Progenitor cell of endocrine pancreas (in vitro differentiated cells): ENCODE results near the gene DLX1. TPM values are rescaled to one million over a fixed set of nuclear protein-coding genes. Genes with fewer than 3 reads are reported as not detected.

Source experiments
- DNase-seq: peaks from one replicate; pipeline ENCODE4 v3.0.0; 2021; ENCODE audit warnings: low spot score; ENCODE audit not compliant: unreplicated experiment
- H3K27ac Mint-ChIP-seq: 2 replicates; pipeline ENCODE4 v1.8.0; 2021; ENCODE audit warnings: mild to moderate bottlenecking, moderate library complexity, mixed read lengths
- H3K27me3 Mint-ChIP-seq: 2 replicates; pipeline ENCODE4 v1.8.0; 2021; ENCODE audit warnings: mixed read lengths
- H3K36me3 Mint-ChIP-seq: 2 replicates; pipeline ENCODE4 v1.8.0; 2022; ENCODE audit warnings: mixed read lengths; ENCODE audit not compliant: insufficient read depth
- H3K4me1 Mint-ChIP-seq: 2 replicates; pipeline ENCODE4 v1.8.0; 2021; ENCODE audit warnings: low read depth, mixed read lengths
- H3K4me3 Mint-ChIP-seq: 2 replicates; pipeline ENCODE4 v1.8.0; 2021; ENCODE audit warnings: low read depth, mild to moderate bottlenecking, moderate library complexity, mixed read lengths
- H3K9me3 Mint-ChIP-seq: 2 replicates; pipeline ENCODE4 v1.8.0; 2021; ENCODE audit warnings: low read depth, mixed read lengths
- CTCF ChIP-seq: fragments of 200-600 bp; sonication (generic); IDR thresholded peaks from one replicate; pipeline ENCODE4 v1.5.0; 2021; ENCODE audit warnings: antibody characterized with exemption, mild to moderate bottlenecking; ENCODE audit not compliant: unreplicated experiment
- total RNA-seq: library from RNA; stranded (reverse); gene quantifications from 2 replicates; pipeline ENCODE4 v1.2.1, GENCODE V29; 2021

Gene DLX1
- total RNA-seq, 1 donor from 2014 or later: 1.7 TPM

- no peak overlapping the region for H3K27ac Mint-ChIP-seq
- TF ChIP-seq CTCF: no peak
- no peak overlapping the region for H3K4me3 Mint-ChIP-seq
- peaks cover 7% of the 10 kb centered on the region for H3K4me1 Mint-ChIP-seq
- no peak for DNase-seq
- H3K9me3 Mint-ChIP-seq: no peaks in the 10 kb centered on the region
- peaks cover 92% of the 10 kb centered on the region for H3K27me3 Mint-ChIP-seq
- H3K36me3 Mint-ChIP-seq: no peaks in the 10 kb centered on the region
Observed at GRCh38 chr2:172092716-172093415, 7.6 kb downstream of the DLX1 start.

DNA sequence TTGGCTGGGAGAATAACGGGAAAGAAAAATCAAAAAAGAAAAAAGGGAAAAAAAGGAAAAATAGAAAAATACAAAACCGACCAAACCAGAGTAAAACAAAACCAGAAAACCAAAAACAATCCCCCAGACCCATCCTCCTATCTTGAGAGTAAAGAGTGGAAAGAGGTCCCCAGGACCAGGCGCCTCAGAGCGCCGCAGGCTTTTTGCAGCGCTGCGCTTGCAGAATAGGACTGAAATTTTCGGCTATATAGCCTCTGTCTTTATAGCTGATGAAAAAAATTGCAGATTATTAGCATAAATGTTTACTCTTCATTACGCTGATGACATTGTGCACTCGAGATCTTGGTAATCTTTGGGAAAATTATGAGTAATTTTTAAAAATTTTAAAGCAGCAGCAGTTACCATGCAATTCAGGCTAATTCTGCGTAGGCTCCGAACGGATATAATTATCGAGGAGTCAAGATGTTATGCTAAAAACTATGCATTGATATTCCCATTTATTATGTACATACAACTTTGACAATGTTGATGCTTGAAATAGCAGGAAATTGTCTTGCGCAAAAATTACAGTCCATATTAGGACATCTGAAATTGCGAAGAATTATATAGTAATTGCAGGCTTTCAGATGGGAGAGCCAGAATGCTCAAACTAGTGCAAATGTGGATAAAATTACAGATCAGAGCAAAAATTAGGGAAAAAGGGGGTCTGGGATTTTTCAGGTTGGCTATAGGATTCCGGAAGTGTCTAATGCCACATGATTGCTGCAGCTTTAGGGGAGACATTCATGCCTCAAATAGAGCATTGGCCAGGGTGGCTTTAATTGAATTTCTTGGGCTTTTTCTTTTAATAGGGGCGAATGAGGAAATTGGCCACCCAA is 8.3 kb downstream of the DLX1 start:
- DNase-seq: no peak

GRCh38 chr2:172094294-172095145 is 9.2 kb downstream of the DLX1 start:
- no peaks in the 10 kb centered on the region for H3K9me3 Mint-ChIP-seq
- no peak for DNase-seq
- peaks cover 12% of the 10 kb centered on the region for H3K4me1 Mint-ChIP-seq
- H3K27me3 Mint-ChIP-seq: peaks cover 89% of the 10 kb centered on the region
- no peak overlapping the region for H3K27ac Mint-ChIP-seq
- H3K4me3 Mint-ChIP-seq: no peak overlapping the region
- no peaks in the 10 kb centered on the region for H3K36me3 Mint-ChIP-seq
- TF ChIP-seq CTCF: no peak

More for the DNA sequence above, 8.3 kb downstream of the DLX1 start:
- no peaks in the 10 kb centered on the region for H3K9me3 Mint-ChIP-seq
- H3K27ac Mint-ChIP-seq: peak overlapping the region; percentile 28
- H3K4me3 Mint-ChIP-seq: no peak overlapping the region
- H3K36me3 Mint-ChIP-seq: no peaks in the 10 kb centered on the region
- peaks cover 91% of the 10 kb centered on the region for H3K27me3 Mint-ChIP-seq
- no peak for TF ChIP-seq CTCF
- H3K4me1 Mint-ChIP-seq: peaks cover 10% of the 10 kb centered on the region

- H3K4me1 Mint-ChIP-seq: peaks cover 12% of the 10 kb centered on the region
Observed at GRCh38 chr2:172095146-172095904, 10.0 kb downstream of the DLX1 start.

More at GRCh38 chr2:172095146-172095904, 10.0 kb downstream of the DLX1 start:
- H3K4me3 Mint-ChIP-seq: peak overlapping the region; percentile 54
- peak overlapping the region; percentile 71 for H3K27ac Mint-ChIP-seq
- TF ChIP-seq CTCF: no peak
- H3K36me3 Mint-ChIP-seq: no peaks in the 10 kb centered on the region
- peaks cover 85% of the 10 kb centered on the region for H3K27me3 Mint-ChIP-seq
- DNase-seq: no peak
- H3K9me3 Mint-ChIP-seq: no peaks in the 10 kb centered on the region
